Common myeloid progenitor, CD34-positive (primary cell): Measurements from ENCODE around the gene PTPRK.
"Not testable (repeated sequence)": the region's sequence is repeated elsewhere in the genome, so short reads cannot be mapped to it uniquely, and the experiment has no call there.

Experiments used
- CTCF ChIA-PET: fragments of 350-600 bp; sonication (Branson Sonifier 250); formaldehyde crosslinking; loops from one replicate; lab custom pipeline; 2021; ENCODE audit warnings: antibody characterized with exemption; lab: Charles Lee
- POLR2A ChIA-PET: fragments of 350-600 bp; sonication (Branson Sonifier 250); formaldehyde crosslinking; loops from one replicate; lab custom pipeline; 2021; ENCODE audit warnings: antibody characterized with exemption; lab: Charles Lee
- DNase-seq, 3 donors: peaks; one replicate each; pipeline versions ENCODE4 v3.0.0 to v3.0.0-alpha.2; 2013
- H3K27ac ChIP-seq, 2 experiments: 1 replicate in 1 of 2; 2 replicates in 1 of 2; pipeline ENCODE4 v1.7.0; 2013; ENCODE audit warnings: inconsistent platforms in 2 of 2, low read length in 2 of 2, mild to moderate bottlenecking in 2 of 2, low read depth in 1 of 2, moderate library complexity in 1 of 2; ENCODE audit not compliant: severe bottlenecking in 2 of 2, insufficient read depth in 1 of 2, poor library complexity in 1 of 2
- H3K27me3 ChIP-seq, 5 experiments: replicated peaks in 2 of 5; 1 replicate in 3 of 5; 2 replicates in 2 of 5; pipeline versions ENCODE4 v1.6.1 to v1.7.0; 2013; ENCODE audit warnings: low read length in 4 of 5, mild to moderate bottlenecking in 2 of 5, moderate library complexity in 2 of 5, inconsistent platforms in 1 of 5; ENCODE audit not compliant: insufficient read depth in 5 of 5, control insufficient read depth in 4 of 5
- H3K36me3 ChIP-seq, 4 experiments: 1 replicate in 2 of 4; 2 replicates in 2 of 4; pipeline versions ENCODE4 v1.6.1 to v1.7.0; 2013; ENCODE audit warnings: low read length in 3 of 4, control low read depth in 1 of 4, mild to moderate bottlenecking in 1 of 4; ENCODE audit not compliant: control insufficient read depth in 4 of 4, insufficient read depth in 4 of 4
- H3K4me1 ChIP-seq, 4 experiments: 1 replicate in 3 of 4; 2 replicates in 1 of 4; pipeline versions ENCODE4 v1.6.1 to v1.7.1; 2013; ENCODE audit warnings: low read length in 3 of 4, mild to moderate bottlenecking in 3 of 4, control low read depth in 1 of 4, inconsistent platforms in 1 of 4, moderate library complexity in 1 of 4; ENCODE audit not compliant: control insufficient read depth in 4 of 4, insufficient read depth in 4 of 4; ENCODE audit errors: control extremely low read depth in 1 of 4
- H3K4me3 ChIP-seq, 7 experiments: 1 replicate in 4 of 7; 2 replicates in 3 of 7; pipeline versions ENCODE4 v1.5.1 to v1.7.0; 2013; ENCODE audit warnings: mild to moderate bottlenecking in 7 of 7, low read length in 6 of 7, moderate library complexity in 6 of 7, inconsistent platforms in 2 of 7, low read depth in 2 of 7, control low read depth in 1 of 7; ENCODE audit not compliant: insufficient read depth in 4 of 7, control insufficient read depth in 1 of 7; ENCODE audit errors: extremely low read depth in 1 of 7
- H3K9me3 ChIP-seq, 5 experiments: 1 replicate in 4 of 5; 2 replicates in 1 of 5; pipeline versions ENCODE4 v1.6.1 to v1.7.1; 2013; ENCODE audit warnings: low read length in 4 of 5, mild to moderate bottlenecking in 2 of 5, inconsistent platforms in 1 of 5, low read depth in 1 of 5, moderate library complexity in 1 of 5; ENCODE audit not compliant: control insufficient read depth in 4 of 5, insufficient read depth in 2 of 5; ENCODE audit errors: control extremely low read depth in 1 of 5
- WGBS: methylation state at CpG from one replicate; pipeline ENCODE4 v1.1.5; 2013; ENCODE audit not compliant: insufficient coverage; 5-methylcytosine and 5-hydroxymethylcytosine counted together

PTPRK gene

GRCh38 chr6:128491100-128491581, 29.3 kb downstream of the PTPRK start:
- Histone ChIP-seq H3K4me1 (no peaks in the 10 kb centered on the region), H3K27me3 (peaks cover 0 to 1% (median 0%) of the 10 kb centered on the region in 5 experiments), H3K4me3 (peak overlapping the region in 1 of 7 experiments; percentile 19), H3K36me3 (no peaks in the 10 kb centered on the region), H3K9me3 (no peaks in the 10 kb centered on the region), H3K27ac (no peak overlapping the region)
- POLR2A ChIA-PET, result no interaction called here
- CTCF ChIA-PET, result no interaction called here
- no peak for DNase-seq
- no CpG with 5 or more reads among the region's 3 CpGs for WGBS

- Histone ChIP-seq H3K4me1 (no peaks in the 10 kb centered on the region), H3K9me3 (no peaks in the 10 kb centered on the region), H3K36me3 (no peaks in the 10 kb centered on the region), H3K27me3 (no peaks in the 10 kb centered on the region), H3K4me3 (no peak overlapping the region), H3K27ac (no peak overlapping the region)
- no peak for DNase-seq
- POLR2A ChIA-PET, result no interaction called here
- CTCF ChIA-PET, result no interaction called here
- WGBS, result 90% methylated on average over 3 of the region's 3 CpGs
These were observed 32.7 kb downstream of the PTPRK start for GRCh38 chr6:128487746-128488145.

GRCh38 chr6:128487055-128487454, 33.3 kb downstream of the PTPRK start:
- Histone ChIP-seq H3K9me3 (no peaks in the 10 kb centered on the region), H3K27ac (no peak overlapping the region), H3K27me3 (no peaks in the 10 kb centered on the region), H3K4me3 (no peak overlapping the region), H3K36me3 (no peaks in the 10 kb centered on the region), H3K4me1 (no peaks in the 10 kb centered on the region)
- CTCF ChIA-PET, result interaction anchor here (0.8 kb wide), 1 partner anchor 632 kb away, joined by 3 read pairs; no protein-coding TSS in a partner anchor
- POLR2A ChIA-PET, result interaction anchor here (0.6 kb wide), 1 partner anchor 756 kb away, joined by 4 read pairs; no protein-coding TSS in a partner anchor
- DNase-seq, result no peak
- 100% methylated on average over 1 of the region's 2 CpGs for WGBS

DNA sequence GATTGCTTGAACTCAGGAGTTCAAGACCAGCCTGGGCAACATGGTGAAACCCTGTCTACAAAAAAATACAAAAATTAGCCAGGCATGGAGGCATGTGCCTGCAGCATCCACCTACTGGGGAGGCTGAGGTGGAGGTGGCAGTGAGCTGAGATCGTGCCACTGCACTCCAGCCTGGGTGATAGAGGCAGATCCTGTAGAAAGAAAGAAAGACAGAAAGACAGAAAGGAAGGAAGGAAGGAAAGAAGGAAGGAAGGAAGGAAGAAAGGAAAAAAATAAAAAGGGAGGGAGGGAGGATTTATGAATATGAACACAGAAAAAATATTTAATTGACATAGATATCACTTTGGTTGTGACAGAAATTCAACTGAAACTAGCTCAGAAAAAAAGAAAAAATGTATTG, 33.8 kb downstream of the PTPRK start:
- H3K27ac ChIP-seq, H3K36me3 ChIP-seq, H3K4me3 ChIP-seq, DNase-seq, H3K9me3 ChIP-seq, H3K27me3 ChIP-seq, POLR2A ChIA-PET, H3K4me1 ChIP-seq: not testable (repeated sequence)
- 100% methylated on average over 1 of the region's 1 CpG for WGBS
- CTCF ChIA-PET, result interaction anchor here (0.8 kb wide), 1 partner anchor 632 kb away, joined by 3 read pairs; no protein-coding TSS in a partner anchor

GRCh38 chr6:128483472-128484135, 36.8 kb downstream of the PTPRK start:
- DNase-seq, result no peak
- H3K36me3 ChIP-seq, result no peaks in the 10 kb centered on the region
- no peaks in the 10 kb centered on the region for H3K9me3 ChIP-seq
- WGBS, result 93% methylated on average over 2 of the region's 5 CpGs
- no peaks in the 10 kb centered on the region for H3K27me3 ChIP-seq
- ChIA-PET CTCF (no interaction called here), POLR2A (no interaction called here)
- no peaks in the 10 kb centered on the region for H3K4me1 ChIP-seq
- no peak overlapping the region for H3K4me3 ChIP-seq
- no peak overlapping the region for H3K27ac ChIP-seq

DNA sequence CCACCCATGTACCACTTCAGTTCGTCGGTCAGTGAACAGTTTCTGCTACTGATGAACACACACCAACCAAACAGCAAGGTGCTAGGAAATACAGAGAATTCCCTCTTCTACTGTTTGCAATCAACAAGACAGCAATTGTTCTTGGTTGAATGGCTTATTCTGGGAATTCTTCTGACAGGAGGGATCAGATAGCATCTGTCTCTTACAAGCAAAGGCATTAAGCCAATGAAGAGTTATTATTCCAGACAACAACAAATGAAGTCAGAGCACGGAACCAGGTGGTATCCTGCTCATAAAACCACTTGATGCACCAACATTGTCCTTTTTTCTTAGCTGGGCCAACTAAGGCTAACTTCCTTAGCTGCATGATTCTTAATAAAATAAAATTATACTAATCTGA, 37.8 kb downstream of the PTPRK start:
- no CpG with 5 or more reads among the region's 3 CpGs for WGBS
- Histone ChIP-seq H3K4me1 (no peaks in the 10 kb centered on the region), H3K9me3 (no peaks in the 10 kb centered on the region), H3K27ac (no peak overlapping the region), H3K4me3 (no peak overlapping the region), H3K27me3 (no peaks in the 10 kb centered on the region), H3K36me3 (no peaks in the 10 kb centered on the region)
- POLR2A ChIA-PET, result no interaction called here
- CTCF ChIA-PET, result no interaction called here
- DNase-seq, result no peak

- H3K27me3 ChIP-seq, result no peaks in the 10 kb centered on the region
- H3K36me3 ChIP-seq, result no peaks in the 10 kb centered on the region
- no peaks in the 10 kb centered on the region for H3K9me3 ChIP-seq
- ChIA-PET CTCF (interaction anchor here (1.1 kb wide), 1 partner anchor 19 kb away, joined by 3 read pairs; no protein-coding TSS in a partner anchor), POLR2A (no interaction called here)
- DNase-seq, result no peak
- no peaks in the 10 kb centered on the region for H3K4me1 ChIP-seq
- H3K4me3 ChIP-seq, result no peak overlapping the region
- 100% methylated on average over 4 of the region's 4 CpGs for WGBS
- H3K27ac ChIP-seq, result no peak overlapping the region
These were observed 40.4 kb downstream of the PTPRK start for GRCh38 chr6:128479991-128480390.
